HEK293 (cell line): Measurements from ENCODE around the gene PARK7.

Experiments used
- CTCF ChIA-PET: fragments of 350-600 bp; formaldehyde crosslinking; extraction: SDS; loops from one replicate; lab custom pipeline; 2021; ENCODE audit warnings: antibody characterized with exemption; lab: Yijun Ruan, JAX
- POLR2A ChIA-PET: fragments of 300-600 bp; formaldehyde crosslinking; extraction: SDS; loops from one replicate; lab custom pipeline; 2020; ENCODE audit warnings: antibody characterized with exemption, inconsistent platforms; lab: Yijun Ruan, JAX
- H3K27ac ChIP-seq: fragments of 200-500 bp; sonication (Bioruptor generic); 2 replicates; pipeline ENCODE4 v1.5.1; 2014; ENCODE audit warnings: low read depth, low read length, control low read depth, inconsistent platforms; ENCODE audit errors: extremely low read depth
- H3K36me3 ChIP-seq, 2 experiments: fragments of 200-500 bp in 1 of 2; sonication (Bioruptor generic) in 1 of 2; 1 replicate in 1 of 2; 2 replicates in 1 of 2; pipeline ENCODE4 v1.5.1; 2014 to 2017; ENCODE audit warnings: inconsistent platforms in 2 of 2, low read length in 2 of 2; ENCODE audit not compliant: control insufficient read depth in 2 of 2, insufficient read depth in 1 of 2
- H3K4me1 ChIP-seq: fragments of 200-500 bp; sonication (Bioruptor generic); 2 replicates; pipeline ENCODE4 v1.5.1; 2014; ENCODE audit warnings: mild to moderate bottlenecking, low read length, inconsistent platforms; ENCODE audit not compliant: control insufficient read depth, insufficient read depth
- H3K4me3 ChIP-seq: 2 replicates; pipeline ENCODE4 v1.5.1; 2011; ENCODE audit warnings: low read depth, mild to moderate bottlenecking, control low read depth, low read length, moderate library complexity
- H3K9me3 ChIP-seq: fragments of 200-500 bp; sonication (Bioruptor generic); 2 replicates; pipeline ENCODE4 v1.5.1; 2014; ENCODE audit warnings: low read depth, low read length, inconsistent platforms; ENCODE audit not compliant: control insufficient read depth, insufficient read depth
- ATF2 ChIP-seq: fragments of 450-650 bp; formaldehyde crosslinking; IDR thresholded peaks from 2 replicates; pipeline ENCODE4 v1.5.1; 2016; ENCODE audit warnings: missing biosample characterization, missing genetic modification characterization, low read depth
- KLF7 ChIP-seq: fragments of 450-650 bp; formaldehyde crosslinking; IDR thresholded peaks from 2 replicates; pipeline ENCODE4 v1.5.1; 2016; ENCODE audit warnings: missing biosample characterization, missing genetic modification characterization, borderline replicate concordance
- MYNN ChIP-seq: fragments of 450-650 bp; formaldehyde crosslinking; IDR thresholded peaks from 2 replicates; pipeline ENCODE4 v1.5.1; 2016; ENCODE audit warnings: missing biosample characterization, missing genetic modification characterization, borderline replicate concordance
- REST ChIP-seq: fragments of 450-650 bp; formaldehyde crosslinking; IDR thresholded peaks from 2 replicates; pipeline ENCODE4 v1.5.1; 2016; ENCODE audit warnings: missing biosample characterization, missing genetic modification characterization
- SCRT2 ChIP-seq: fragments of 450-650 bp; formaldehyde crosslinking; IDR thresholded peaks from 2 replicates; pipeline ENCODE4 v1.5.1; 2016; ENCODE audit warnings: missing biosample characterization, missing genetic modification characterization
- TRIM28 ChIP-seq: IDR thresholded peaks from 2 replicates; pipeline ENCODE4 v1.6.1; 2011; ENCODE audit warnings: low read length, control low read depth, borderline replicate concordance
- ZFP37 ChIP-seq: fragments of 450-650 bp; formaldehyde crosslinking; IDR thresholded peaks from 2 replicates; pipeline ENCODE4 v1.5.1; 2016; ENCODE audit warnings: missing biosample characterization, missing genetic modification characterization
- ZNF146 ChIP-seq: fragments of 450-650 bp; formaldehyde crosslinking; IDR thresholded peaks from 2 replicates; pipeline ENCODE4 v1.5.1; 2016; ENCODE audit warnings: missing biosample characterization, missing genetic modification characterization
- ZNF362 ChIP-seq: fragments of 450-650 bp; formaldehyde crosslinking; IDR thresholded peaks from 2 replicates; pipeline ENCODE4 v1.5.1; 2016; ENCODE audit warnings: missing biosample characterization, missing genetic modification characterization
- ZNF555 ChIP-seq: fragments of 450-650 bp; formaldehyde crosslinking; conservative IDR thresholded peaks from 2 replicates; pipeline ENCODE4 v1.5.1; 2017; ENCODE audit warnings: missing biosample characterization, mild to moderate bottlenecking, missing genetic modification characterization, inconsistent platforms
- ZNF623 ChIP-seq: fragments of 450-650 bp; formaldehyde crosslinking; IDR thresholded peaks from 2 replicates; pipeline ENCODE4 v1.5.1; 2016; ENCODE audit warnings: missing biosample characterization, missing genetic modification characterization
- ZNF629 ChIP-seq: fragments of 450-650 bp; formaldehyde crosslinking; IDR thresholded peaks from 2 replicates; pipeline ENCODE4 v1.5.1; 2017; ENCODE audit warnings: missing biosample characterization, missing genetic modification characterization
- ZNF692 ChIP-seq: fragments of 450-650 bp; formaldehyde crosslinking; IDR thresholded peaks from 2 replicates; pipeline ENCODE4 v1.5.1; 2016; ENCODE audit warnings: missing biosample characterization, missing genetic modification characterization

Gene PARK7

GRCh38 chr1:7928247-7928646, 33.3 kb upstream of the PARK7 start:
- no peak overlapping the region for H3K4me3 ChIP-seq
- POLR2A ChIA-PET: no interaction called here
- no peaks in the 10 kb centered on the region for H3K36me3 ChIP-seq
- TF ChIP-seq ZNF146 (peak; percentile 82), MYNN (tag by site-specific recombination) (no peak), ZNF623 (tag by site-specific recombination) (no peak)
- TF ChIP-seq, all 188 proteins: peak for 1
- Histone ChIP-seq H3K9me3 (no peaks in the 10 kb centered on the region), H3K27ac (no peak overlapping the region), H3K4me1 (no peaks in the 10 kb centered on the region)
- CTCF ChIA-PET: interaction anchor here (0.7 to 0.8 kb wide), 2 partner anchors 12 to 1210 kb away, joined by 3 to 4 read pairs; no protein-coding TSS in a partner anchor

- no peak overlapping the region for H3K27ac ChIP-seq
- no peaks in the 10 kb centered on the region for H3K4me1 ChIP-seq
- POLR2A ChIA-PET: no interaction called here
- H3K9me3 ChIP-seq: no peaks in the 10 kb centered on the region
- TF ChIP-seq KLF7 (tag by site-specific recombination) (no peak), ZNF692 (tag by site-specific recombination) (no peak)
- TF ChIP-seq, all 188 proteins: peak for 0
- Histone ChIP-seq H3K36me3 (no peaks in the 10 kb centered on the region), H3K4me3 (no peak overlapping the region)
- CTCF ChIA-PET: no interaction called here
Measured at GRCh38 chr1:7929637-7930036, 31.9 kb upstream of the PARK7 start.

- H3K9me3 ChIP-seq: no peaks in the 10 kb centered on the region
- no peaks in the 10 kb centered on the region for H3K36me3 ChIP-seq
- no peak overlapping the region for H3K4me3 ChIP-seq
- TF ChIP-seq ATF2 (tag by site-specific recombination) (peak; percentile 90), ZNF362 (tag by site-specific recombination) (no peak), ZNF629 (tag by site-specific recombination) (peak; percentile 21; the same call in 1 of the 2 replicates), SCRT2 (tag by site-specific recombination) (peak; percentile 53; the same call in 1 of the 2 replicates), REST (0 out of 2 replicates have a peak, but pooled peaks have one; percentile 36), ZFP37 (tag by site-specific recombination) (no peak), TRIM28 (no peak), ZNF555 (no peak)
- TF ChIP-seq, all 188 proteins: peak for 4
- POLR2A ChIA-PET: interaction anchor here (0.6 kb wide), 1 partner anchor 30 kb away, joined by 3 read pairs; no protein-coding TSS in a partner anchor
- CTCF ChIA-PET: no interaction called here
- Histone ChIP-seq H3K27ac (no peak overlapping the region), H3K4me1 (no peaks in the 10 kb centered on the region)
Measured at GRCh38 chr1:7930645-7931445, 30.7 kb upstream of the PARK7 start.
